Hematopoietic multipotent progenitor cell (in vitro differentiated cells): ENCODE data around the gene CPN1. TPM values are rescaled to one million over a fixed set of nuclear protein-coding genes. Genes with fewer than 3 reads are reported as not detected.
A peak's percentile ranks its signal among the peaks of the same experiment; 100 is the strongest.
"Not testable (repeated sequence)": the region's sequence is repeated elsewhere in the genome, so short reads cannot be mapped to it uniquely, and the experiment has no call there.

Source experiments
- DNase-seq, 3 donors: peaks; one replicate each; pipeline ENCODE4 v3.0.0-alpha.2; 2011 to 2015; ENCODE audit warnings: low read depth in 2 of 3, low spot score in 2 of 3
- total RNA-seq: library from RNA; depleted of rRNA; stranded (reverse); fragments of >200 nt; gene quantifications from one replicate; pipeline ENCODE4 v1.2.3, GENCODE V29; 2012

CPN1 gene
- total RNA-seq, 1 donor = not detected

DNA sequence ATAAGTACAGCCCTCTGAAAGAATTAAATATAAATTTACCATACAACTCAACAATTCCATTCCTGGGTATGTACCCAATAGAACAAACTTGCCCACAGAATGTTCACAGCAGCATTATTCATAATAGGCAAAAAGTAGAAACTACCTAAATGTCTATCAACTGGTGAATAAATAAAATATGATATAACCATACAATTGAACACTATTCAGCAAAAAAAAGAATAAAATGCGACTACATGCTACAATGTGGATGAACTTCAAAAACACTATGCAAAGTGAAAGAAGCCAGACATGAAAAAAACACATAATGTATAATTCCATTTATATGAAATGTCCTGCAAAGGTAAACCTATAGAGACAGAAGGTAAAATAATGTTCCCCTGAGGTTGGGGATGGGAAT, 2.0 kb upstream of the CPN1 start:
- no peak for DNase-seq

- DNase-seq = not testable (repeated sequence)
Measured at GRCh38 chr10:100082276-100082675, 607 bp upstream of the CPN1 start.

DNA sequence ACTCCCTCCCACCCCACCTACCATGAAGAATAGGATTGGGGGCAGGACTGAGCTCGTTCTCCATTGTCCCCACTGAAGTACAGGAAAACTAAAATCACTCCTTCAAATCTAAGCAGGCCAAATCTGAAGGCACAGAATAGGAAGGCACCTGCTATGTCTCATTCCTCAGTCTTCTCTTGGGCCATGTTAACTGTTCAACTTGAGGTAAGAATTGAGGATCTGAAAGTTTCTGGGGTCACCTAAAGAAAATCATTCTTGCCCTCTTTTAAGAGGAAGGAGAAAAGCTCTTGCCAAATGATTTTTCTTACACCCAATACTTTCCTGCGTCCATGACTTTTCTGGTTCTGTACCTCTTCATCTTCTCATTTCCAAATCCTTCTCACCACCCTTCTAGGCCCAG, 4.9 kb downstream of the CPN1 start:
- DNase-seq = no peak

- DNase-seq = no peak
Measured at GRCh38 chr10:100075426-100076220, 6.0 kb downstream of the CPN1 start.

DNA sequence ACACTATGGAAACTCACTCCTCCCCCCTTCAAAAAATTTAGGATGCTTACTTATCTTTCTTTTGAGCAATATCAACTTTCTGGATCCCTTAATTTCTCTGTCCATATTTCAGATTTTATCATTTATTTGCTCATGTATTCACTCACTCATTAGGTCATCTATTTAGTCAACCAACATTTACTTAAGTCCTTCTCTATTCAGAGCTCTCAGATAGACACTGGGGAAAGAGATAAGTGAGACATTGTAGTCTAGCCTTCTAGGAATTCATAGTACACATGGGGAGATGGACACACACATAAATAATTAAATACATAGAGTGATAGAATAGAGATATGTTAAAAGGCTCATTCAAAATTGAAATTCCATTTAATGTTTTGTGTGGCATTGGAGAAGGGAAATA, 9.2 kb downstream of the CPN1 start:
- DNase-seq = no peak

- no peak for DNase-seq
Measured at GRCh38 chr10:100071529-100071928, 10.1 kb downstream of the CPN1 start.

- DNase-seq = no peak
Measured at GRCh38 chr10:100067466-100067865, 14.2 kb downstream of the CPN1 start.

GRCh38 chr10:100065084-100065660, 16.5 kb downstream of the CPN1 start:
- DNase-seq = no peak

DNA sequence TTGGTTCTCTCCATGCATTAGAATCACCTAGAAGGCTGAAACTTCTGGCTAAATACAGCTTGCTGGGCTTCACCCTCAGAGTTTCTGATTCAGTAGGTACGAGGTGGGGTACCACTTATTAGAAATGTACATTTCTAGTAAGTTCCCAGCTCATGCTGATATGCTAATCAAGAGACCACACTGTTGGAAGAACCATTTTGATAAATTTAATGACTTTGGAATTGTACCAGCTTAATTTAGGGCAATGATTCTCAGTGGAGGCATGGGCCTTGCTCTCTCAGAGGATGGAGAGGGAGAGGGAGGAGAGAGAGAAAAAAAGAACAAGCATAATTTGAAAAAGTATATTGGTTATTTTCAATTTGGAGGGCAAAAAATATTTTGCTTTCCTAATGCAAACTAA, 20.3 kb downstream of the CPN1 start:
- no peak for DNase-seq

DNA sequence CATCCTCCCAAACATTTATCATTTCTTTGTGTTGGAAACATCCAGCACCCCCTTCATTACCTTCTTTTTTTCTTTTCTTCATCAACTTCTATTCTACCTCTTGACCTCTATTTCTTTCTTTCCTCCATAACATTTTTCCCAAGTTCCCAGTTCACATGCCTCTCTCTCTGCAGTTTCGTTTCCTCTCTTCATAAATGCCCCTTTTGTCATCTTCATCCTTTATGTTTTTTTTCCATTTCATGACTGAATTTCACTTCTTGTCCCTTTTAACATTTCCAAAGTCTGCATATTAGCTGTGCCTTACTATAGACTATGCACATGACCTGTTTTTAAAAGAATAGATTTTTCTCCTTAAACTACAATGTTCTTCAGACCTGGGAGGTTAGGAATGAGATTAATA, 23.7 kb downstream of the CPN1 start:
- DNase-seq = no peak

DNA sequence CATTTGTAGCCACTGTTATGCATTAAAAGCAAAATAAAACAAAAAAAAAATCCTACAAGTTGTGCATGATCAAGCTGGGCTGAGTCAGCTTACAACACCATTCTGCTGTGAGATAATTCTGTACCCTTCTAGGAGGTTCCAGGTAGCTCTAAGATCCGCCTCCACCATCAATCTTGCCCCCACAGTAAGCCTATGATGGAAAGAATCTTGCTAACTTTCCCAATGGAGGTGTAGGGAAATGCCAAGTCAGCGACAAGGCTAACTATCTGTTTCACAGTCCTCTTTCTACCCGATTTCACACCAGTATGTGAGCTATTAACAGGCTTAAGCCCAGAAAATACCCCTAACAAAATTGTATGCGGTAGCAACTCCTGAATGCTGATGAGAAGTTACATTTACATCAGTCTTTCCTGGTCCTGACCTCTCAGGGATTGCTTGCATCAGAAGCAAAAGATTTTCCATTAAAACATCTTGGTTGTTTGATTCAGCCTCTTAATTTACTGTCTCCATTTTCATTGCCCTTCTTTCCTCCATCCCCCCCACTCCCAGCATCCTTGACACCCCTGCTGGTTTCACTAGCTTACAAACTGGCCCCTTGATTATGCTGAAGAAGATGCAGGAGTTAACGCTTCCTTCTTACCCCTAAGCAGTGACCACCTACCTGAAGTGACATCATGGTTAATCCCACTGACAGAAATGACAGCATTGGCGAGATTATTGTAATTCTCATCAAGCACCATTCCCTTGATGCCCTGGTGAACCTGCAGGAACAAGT, 27.8 kb downstream of the CPN1 start:
- DNase-seq = no peak

GRCh38 chr10:100046021-100046486, 35.6 kb downstream of the CPN1 start:
- DNase-seq = peak; percentile 60 to 87 (median 70)

DNA sequence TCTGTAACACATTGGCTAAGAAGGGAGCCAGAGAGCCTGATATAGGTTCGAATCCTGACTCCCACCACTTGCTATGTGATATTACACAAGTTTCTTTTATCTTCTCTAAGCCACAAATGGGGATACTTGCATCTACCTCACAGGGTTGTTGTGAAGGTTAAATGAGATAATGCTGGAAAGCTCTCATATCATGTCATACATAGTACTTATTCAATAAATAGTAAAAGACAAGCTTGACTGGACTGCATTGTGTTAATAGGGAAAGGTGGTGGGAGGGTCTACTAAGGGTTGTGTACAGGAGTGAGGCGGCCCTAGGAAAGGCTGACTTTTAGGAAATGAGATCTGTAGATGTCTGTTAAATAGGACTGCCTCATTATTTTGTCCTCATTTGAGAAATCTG, 36.1 kb downstream of the CPN1 start:
- DNase-seq = no peak

DNA sequence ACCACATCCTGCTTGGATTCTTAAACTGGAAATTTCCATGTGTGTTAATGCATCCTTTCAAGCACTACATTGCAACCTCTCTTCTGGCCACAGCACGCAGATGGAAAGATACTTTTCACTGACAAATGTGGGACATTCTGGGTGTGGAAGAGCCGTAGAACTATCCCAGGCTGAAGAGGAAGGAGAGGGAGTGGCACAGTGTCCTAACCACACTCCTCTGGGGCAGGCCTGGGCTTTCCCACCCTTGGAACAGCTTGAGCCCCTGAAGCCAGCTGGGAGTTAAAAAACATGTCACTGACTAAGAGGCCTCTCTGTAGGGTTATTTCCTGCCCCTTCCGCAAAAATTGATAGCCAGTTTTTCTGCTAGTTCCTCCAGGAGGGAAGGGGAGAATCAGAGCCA, 37.9 kb downstream of the CPN1 start:
- no peak for DNase-seq

GRCh38 chr10:100043344-100043743, 38.3 kb downstream of the CPN1 start:
- no peak for DNase-seq

DNA sequence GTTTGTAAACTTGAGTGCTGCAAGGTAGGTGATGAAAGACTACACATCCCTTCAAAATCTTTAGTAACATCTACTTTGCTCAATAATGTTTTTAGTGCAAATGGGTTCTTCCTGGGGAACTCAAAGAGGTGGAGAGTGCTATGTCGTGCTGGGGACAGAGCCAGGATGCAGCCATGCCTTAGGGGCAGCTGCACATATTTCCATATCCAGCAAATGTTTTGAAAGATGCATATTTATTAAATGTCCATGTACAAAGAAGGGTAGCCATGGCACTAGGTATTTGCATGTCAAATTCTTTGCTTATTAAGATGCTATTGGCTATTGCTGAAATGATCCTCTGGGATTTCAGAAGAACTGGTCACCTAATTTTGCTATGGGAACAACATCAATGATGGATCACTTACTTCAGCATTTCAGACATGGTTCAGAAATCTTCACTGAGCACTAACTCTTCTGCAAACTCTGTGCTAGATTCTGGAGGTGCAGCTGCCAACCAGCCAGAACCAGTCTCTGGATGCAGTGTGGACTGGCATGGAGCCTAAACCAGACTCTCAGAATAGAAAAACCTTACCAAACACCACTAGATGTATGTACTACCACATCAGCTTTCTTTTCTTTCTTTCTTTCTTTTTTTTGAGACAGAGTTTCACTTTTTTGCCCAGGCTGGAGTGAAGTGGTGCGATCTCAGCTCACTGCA, 40.2 kb downstream of the CPN1 start:
- DNase-seq = no peak

- DNase-seq = no peak
Measured at GRCh38 chr10:100038561-100039071, 43.1 kb downstream of the CPN1 start.

DNA sequence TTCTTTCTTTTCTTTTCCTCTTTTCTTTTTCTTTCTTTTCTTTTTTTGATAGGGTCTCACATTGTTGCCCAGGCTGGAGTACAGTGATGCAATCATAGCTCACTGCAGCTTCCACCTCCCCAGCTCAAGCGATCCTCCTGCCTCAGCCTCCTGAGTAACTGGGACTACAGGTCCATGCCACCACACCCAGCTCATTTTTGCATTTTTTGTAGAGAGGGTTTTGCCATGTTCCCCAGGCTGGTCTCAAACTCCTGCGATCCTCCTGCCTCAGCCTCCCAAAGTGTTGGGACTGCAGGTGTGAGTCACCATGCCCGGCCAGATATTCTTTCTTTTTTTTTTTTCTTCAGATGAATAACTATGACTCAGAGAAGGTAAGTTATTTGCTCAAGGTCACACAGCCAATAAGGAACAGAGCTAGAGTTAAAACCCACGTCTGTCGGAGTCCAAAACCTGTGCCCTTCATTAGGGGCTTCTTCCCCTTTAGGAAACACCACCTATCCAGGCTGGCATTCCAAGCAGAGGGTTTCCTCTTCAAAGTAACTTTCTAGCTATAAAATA, 43.8 kb downstream of the CPN1 start:
- DNase-seq = no peak

- DNase-seq = no peak
Measured at GRCh38 chr10:100036850-100037249, 44.8 kb downstream of the CPN1 start.

GRCh38 chr10:100033766-100034418, 47.8 kb downstream of the CPN1 start:
- no peak for DNase-seq
